HG02938 (cell line): ENCODE measurements around the gene PRR29.
"Not testable (repeated sequence)": the region's sequence is repeated elsewhere in the genome, so short reads cannot be mapped to it uniquely, and the experiment has no call there.

Experiments
- ATAC-seq: cut with Tn5 transposase; IDR thresholded peaks from one replicate; pipeline ENCODE4 v1.9.1; 2021; ENCODE audit warnings: mild to moderate bottlenecking, moderate library complexity; ENCODE audit not compliant: unreplicated experiment

PRR29 gene

GRCh38 chr17:63974594-63975192, 23.5 kb upstream of the PRR29 start:
- no peak for ATAC-seq

GRCh38 chr17:63975541-63976092, 22.5 kb upstream of the PRR29 start:
- no peak for ATAC-seq

- ATAC-seq, result no peak
Observed at GRCh38 chr17:63976702-63977101, 21.4 kb upstream of the PRR29 start.

- no peak for ATAC-seq
Observed at GRCh38 chr17:63978272-63979200, 19.6 kb upstream of the PRR29 start.

DNA sequence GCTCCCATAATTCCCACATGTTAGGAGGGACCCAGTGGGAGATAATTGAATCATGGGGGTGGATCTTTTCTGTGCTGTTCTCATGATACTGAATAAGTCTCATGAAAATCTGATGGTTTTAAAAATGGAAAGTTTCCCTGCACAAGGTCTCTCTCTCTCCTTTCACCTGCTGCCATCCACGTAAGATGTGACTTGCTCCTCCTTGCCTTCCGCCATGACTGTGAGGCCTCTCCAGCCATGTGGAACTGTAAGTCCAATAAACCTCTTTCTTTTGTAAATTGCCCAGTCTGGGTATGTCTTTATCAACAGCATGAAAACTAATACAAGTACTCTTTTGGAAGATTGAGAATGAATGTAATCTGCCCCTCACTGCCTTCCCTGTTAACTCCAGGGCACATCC, 15.5 kb upstream of the PRR29 start:
- not testable (repeated sequence) for ATAC-seq

GRCh38 chr17:63983320-63983719, 14.8 kb upstream of the PRR29 start:
- no peak for ATAC-seq

DNA sequence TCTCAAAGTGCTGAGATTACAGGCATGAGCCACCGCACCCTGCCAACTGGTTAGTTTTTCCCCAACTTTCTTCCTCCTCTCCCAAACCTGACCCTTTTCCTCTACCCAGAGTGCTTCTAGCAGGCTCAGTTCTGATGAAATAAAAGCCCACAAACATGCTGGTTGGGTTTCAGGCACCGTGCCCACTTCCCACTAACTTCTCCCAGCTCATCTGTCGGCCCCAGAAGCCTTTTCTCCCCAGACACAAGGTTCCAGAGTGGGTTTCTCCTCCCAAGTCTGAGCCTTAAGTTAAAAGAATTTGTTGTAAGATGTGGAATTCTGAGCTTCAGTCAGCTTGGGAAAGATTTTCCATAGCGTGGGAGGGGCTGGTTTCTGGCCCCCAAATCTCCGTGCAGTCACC, 13.9 kb upstream of the PRR29 start:
- ATAC-seq, result no peak

- no peak for ATAC-seq
Observed at GRCh38 chr17:63984651-63985386, 13.3 kb upstream of the PRR29 start.

GRCh38 chr17:63985387-63986140, 12.6 kb upstream of the PRR29 start:
- ATAC-seq, result no peak

DNA sequence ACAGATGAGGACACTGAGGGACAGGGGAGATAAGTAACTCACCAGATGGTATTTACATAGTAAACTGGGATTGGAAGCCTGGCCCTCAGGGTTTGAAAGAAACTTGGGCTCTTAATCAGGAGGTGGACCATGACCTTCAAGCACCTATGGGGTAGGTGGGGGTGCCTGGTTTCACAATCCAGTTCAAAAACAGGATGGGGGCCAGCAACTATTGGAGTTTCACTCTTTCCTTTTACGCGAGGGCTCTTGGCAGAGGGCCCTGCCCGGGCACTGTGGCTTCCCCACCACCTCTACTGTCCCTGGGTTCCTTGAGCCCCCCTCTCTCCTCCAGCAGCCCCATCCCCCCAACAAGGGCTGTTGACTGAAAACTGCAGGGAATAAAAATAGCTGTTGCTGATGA, 11.3 kb upstream of the PRR29 start:
- ATAC-seq, result no peak

DNA sequence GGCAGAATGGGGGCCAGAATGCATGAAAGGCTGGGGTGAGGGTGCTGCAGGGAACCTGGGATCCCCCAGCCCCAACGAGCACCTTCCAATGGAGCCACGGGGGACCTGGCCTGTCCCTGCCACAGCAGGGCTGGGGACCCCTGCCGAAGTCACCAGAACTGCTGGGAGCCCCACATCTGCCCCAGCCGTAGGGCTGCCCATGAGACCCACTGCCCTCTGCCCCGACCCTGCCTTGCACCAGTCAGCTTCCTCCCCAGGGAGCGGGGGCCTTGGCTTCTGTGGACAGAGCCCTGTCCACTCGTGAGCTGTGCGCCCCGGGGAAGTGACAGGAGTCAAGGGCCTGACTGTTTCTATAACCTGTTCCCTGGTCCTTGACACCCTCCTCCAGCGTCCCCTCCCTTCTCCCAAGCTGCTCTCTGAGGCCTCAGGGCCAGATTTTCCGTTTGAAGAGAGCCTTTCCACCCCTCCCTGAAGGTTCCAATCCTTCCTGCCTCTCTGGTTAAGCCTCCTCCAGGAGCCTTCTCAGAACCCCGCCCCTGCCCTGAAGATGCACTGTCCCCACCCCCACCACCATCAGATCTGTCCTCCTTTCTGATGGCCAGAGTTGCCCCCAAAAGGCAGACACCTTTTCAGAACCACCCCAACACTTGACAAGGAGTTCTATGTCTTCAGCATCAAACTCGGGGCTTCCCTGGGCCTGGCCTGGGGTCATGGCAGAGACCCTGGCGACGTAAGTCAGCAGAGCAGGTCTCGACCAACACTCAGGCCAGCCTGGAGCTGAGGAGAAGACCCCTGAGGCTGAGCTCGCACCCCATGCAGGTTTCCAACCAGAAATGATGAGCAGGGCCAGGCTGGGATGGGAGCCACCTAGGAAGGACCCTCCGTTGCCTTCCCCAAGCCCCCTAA, 10.7 kb upstream of the PRR29 start:
- ATAC-seq, result no peak

GRCh38 chr17:63988127-63988478, 10.0 kb upstream of the PRR29 start:
- ATAC-seq, result no peak

DNA sequence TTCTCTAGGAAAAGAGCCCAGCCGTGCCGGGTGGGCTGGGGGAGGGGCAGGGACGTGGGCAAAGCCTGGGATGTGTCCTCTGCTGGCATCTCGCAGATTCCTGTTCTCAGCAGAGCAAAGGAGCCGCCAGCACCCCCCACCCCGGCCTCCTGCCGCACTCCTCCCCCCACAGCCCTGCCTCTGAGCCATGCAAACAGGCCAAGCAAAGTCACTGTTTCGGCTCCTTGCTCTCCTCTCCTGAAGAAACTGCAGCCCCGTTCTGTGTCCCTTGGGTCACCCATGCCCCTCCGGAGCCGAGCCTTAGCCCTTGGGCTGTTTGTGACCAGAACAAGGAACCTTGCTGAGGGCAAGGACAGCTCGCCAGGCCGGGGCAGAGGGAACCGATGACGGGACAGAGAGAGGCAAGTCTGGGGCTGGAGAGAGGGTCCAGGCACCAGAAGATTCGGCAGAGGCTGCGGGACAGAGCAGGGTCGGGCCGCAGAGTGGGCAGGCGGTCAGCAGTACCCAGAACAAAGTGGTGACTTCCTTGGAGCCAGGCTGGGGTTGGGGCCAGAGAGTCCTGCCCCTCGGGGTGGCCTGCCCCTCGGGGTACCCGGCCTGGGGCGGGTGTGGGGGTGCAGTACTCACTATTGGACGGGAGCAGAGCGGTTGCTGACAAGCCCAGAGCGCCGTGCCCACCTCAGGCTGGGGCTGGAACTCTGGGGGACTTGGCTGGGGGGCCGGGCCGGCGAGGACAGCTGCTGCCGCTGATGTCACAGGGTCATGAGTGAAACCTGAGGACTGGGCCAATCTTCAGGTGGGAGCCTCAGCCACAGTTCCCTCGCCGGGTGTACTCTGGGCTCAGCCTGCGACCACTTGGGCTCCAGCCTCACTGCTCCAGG, 9.2 kb upstream of the PRR29 start:
- ATAC-seq, result no peak

GRCh38 chr17:63989622-63990345, 8.4 kb upstream of the PRR29 start:
- no peak for ATAC-seq

DNA sequence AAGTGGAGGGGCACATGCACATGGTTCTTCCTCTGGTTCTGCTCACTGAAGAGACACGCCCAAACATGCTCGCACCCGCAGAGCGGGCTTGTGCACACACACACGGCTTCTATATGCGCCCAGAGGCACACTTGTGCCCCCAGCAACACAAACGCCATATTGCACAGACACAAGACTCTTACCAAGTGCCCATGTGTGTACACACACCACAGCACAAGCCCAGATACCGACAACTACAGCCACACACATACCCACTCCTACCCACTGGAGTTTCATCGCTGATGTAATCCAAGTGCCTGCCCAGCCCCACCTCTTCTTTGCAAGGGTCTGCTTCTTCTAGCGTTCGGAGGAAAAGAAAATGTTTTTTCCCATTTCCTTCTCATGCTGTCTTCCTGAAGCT, 6.5 kb upstream of the PRR29 start:
- no peak for ATAC-seq

- ATAC-seq, result no peak
Observed at GRCh38 chr17:63993368-63993985, 4.7 kb upstream of the PRR29 start.

DNA sequence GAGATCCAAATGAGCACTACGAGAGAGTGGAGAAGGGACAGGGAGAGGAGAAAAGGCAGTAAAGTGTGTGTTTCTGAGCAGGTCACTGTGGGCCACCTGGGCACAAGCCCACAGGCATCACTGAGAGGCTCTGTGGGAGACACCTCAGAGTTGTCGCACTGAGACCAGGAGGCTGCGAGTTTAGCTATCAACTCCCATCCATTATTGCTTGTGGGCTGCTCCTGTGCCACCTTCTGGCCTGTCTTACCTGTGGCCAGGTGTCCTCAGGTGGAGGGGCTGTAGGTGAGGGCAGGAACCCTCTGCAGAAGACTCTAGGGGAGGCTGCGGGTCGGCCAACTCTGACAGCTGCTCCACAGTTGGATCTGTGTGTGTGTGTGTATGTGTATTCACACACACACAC, 2.5 kb upstream of the PRR29 start:
- no peak for ATAC-seq
